ENCODE data around the gene USP11.
A peak's percentile ranks its signal among the peaks of the same experiment; 100 is the strongest.

The USP11 gene

DNA sequence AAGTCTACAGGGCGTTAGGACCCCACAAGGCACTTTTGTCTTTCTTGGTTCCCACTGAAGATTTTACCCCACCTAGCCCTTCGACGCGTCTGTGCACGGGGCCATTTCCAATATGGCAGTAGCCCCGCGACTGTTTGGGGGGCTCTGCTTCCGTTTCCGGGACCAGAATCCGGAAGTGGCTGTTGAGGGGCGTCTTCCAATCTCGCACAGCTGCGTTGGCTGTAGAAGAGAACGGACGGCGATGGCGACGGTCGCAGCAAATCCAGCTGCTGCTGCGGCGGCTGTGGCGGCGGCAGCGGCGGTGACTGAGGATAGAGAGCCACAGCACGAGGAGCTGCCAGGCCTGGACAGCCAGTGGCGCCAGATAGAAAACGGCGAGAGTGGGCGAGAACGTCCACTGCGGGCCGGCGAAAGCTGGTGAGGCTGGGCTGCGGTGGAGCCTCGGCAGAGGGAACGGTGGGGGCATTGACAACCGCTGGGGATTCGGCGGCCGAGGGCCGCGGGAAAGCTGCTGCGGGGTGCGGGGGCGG is at the start of gene USP11:
TSS of gene USP11 (plus strand) at position 207 of the 530 bp plus-strand sequence. CDS start at position 242, 35 bp downstream.
- peak; percentile 9 for DNase-seq (ENCODE audit: low read depth)

DNA sequence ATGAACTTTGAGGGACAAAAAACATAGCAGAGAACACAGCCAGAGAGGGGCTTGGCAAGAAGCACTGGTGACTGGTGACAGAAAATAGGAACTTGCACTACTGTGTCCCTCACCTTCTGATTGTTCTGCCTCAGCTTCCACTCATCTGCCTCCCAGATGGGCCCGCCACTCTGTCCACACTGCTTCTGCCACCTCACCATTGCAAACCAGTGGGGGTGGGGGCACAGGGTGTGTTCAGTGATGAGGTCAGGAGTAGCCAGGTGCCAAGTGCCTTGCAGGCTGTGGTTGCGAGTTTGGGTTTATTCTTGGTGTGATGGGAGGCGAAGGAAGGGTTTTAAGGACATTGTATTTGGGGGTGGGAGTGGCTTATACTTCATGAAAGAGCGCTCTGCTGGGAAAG is 48.3 kb upstream of the USP11 start:
- no peak for DNase-seq (ENCODE audit: low read depth)

DNA sequence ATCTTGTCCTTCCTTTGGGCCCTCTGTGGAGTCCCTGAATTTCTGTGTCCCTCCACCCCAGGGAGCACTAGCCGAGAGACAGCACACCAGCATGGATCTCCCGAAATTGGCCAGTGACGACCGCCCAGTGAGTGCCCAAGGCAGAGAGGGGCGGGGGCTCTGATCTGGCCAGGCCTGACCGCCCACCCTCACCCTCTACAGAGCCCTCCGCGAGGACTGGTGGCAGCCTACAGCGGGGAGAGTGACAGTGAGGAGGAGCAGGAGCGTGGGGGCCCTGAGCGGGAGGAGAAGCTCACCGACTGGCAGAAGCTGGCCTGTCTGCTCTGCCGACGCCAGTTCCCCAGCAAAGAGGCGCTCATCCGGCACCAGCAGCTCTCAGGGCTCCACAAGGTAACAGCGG is 47.6 kb upstream of the USP11 start:
- no peak for DNase-seq (ENCODE audit: low read depth)

DNA sequence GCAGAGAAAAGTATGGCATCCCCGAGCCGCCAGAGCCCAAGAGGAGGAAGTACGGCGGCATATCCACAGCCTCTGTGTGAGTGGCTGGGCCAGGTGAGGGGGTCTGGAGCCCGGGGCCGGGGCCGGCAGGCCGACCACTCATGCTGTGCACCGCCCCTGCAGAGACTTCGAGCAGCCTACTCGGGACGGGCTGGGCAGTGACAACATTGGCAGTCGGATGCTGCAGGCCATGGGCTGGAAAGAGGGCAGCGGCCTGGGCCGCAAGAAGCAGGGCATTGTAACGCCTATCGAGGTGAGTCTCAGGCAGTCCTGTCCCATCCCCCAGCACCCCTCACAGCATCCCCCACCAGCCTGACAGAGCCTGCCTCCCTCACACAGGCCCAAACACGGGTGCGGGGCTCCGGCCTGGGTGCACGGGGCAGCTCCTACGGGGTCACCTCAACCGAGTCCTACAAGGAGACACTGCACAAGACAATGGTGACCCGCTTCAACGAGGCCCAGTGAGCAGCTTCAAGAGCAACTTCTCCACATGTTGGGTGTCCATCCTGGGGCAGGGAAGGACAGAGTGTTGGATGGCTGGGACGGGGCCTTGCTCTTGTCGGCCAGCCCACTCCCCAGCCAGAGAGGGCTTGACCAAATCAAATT is 46.6 kb upstream of the USP11 start:
- DNase-seq (ENCODE audit: low read depth) = no peak

DNA sequence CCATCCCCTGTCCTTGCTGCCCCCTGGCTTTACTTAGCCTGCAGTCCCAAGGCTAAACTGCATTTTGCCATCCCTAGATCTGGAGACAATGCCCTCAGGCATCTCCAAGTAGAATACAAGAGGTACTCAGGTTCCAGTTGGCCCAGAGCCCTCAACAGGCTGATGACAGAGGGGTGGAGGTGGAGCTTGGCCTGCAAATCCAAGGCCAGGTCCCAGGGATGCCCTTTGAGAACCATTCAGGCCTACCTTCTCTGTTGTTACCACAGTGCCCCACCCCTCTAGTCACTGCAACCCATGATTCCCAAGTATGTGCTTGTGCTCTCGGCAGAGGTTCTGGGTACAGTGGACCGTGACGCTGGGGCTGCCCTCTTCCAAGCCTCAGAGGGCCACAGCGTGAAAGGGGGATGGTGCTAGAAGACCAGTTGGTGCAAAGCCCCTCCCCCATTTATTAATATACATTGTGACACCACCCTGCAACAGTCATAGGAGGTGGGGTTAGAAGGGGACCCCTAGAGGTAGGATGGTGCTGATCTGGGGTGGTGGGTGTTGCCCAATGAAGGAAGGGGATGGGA is 45.6 kb upstream of the USP11 start:
- no peak for DNase-seq (ENCODE audit: low read depth)

DNA sequence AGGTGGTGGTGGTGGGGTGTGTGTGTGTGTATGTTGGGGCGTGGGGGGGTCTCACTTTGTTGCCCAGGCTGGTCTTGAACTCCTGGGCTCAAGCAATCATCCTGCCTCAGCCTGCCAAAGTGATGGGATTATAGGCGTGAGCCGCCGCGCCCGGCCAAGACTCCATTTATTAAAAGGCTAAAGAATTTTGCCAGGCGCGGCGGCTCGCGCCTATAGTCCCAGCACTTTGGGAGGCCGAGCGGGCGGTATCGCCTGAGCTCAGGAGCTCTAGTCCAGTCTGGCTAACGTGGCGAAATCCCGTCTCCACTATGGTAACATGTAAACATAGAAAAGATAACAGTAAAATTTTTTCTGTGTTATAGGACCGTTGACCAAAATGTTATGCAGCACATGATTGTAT is 42.9 kb upstream of the USP11 start:
- no peak for DNase-seq (ENCODE audit: low read depth)

DNA sequence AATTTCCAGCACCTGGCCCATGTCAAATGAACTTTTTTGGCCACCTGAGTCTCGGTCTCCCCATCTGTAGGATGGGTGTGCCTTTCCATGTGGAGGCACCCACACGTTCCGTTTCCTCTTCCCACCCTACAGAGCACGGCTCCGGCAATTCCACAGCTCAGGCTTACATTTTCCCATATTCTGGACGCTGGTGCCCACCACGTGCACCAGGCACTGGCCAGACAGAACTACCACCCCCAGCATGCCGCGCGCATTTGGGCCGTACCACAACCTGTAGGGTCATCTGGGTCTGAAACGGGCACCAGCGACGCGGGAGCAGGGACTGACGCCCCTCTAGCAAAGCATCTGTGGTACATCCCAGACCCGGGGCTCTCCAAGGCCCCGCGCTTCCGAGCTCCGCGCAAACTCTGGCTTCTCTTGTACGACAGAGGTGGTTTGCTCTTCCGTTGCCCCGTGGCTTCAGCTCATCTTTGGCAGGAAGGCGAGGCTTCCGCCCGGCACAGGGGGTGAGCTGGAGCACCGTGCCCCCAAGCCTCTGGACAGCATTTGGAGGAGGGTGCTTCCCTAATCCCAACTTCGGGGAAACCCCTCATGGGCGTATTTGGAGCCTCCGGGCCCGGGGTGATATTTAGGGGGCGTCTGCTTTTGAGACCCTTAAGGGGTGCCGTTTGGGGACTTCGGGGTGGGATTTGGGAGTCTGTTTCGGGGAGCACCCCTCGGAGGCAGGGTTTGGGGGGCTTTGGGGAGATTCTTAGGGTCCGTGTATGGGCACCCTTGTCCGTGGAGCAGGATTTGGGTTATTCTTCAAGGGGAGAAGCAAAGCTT is 42.2 kb upstream of the USP11 start:
- no peak for DNase-seq (ENCODE audit: low read depth)

DNA sequence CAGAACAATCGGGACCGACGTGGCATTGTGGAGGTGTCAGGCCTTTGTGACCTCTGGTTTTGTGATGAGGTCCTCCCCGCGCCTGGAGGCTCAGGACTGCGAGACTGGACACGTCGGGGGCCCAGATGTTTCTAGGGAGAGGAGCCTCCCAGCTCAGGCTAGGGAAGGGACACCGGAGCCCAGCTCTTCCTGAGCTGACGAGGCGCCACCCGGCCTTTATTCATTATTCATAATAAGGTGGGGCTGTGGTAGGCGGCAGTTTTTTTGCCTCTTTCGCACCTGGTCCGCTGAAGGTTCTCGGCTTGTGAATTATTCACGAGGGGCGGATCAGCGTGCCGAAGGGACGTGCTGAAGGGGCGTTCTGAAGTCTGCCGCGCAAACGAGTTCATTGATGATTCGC is 41.5 kb upstream of the USP11 start:
- no peak for DNase-seq (ENCODE audit: low read depth)

DNA sequence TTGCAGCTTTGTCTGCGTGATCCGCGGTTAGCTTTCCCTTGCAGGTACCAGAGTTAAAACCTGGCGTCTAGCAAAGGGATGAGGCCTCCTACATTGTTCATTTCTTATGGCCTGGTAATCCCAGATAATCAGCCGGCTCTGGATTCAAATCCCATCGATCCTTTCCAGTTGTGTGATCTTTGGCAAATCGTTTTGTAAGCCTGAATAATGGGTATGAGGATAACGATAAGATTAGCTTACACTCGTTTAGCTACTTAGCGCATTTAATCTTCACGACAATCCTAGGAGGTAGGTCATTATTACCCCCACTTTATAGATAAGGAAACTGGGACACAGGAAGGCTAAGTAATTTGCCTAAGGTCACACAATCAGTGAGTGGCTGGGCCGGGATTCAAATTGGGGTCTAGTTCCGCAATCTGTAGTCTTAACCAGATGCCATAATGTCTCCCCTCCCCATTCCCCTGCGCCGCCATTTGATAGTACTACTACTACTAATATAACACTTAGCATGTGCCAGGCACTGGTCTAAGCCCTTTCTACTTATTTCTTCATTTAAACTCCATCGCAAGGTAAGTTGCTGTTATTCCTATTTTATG is 40.9 kb upstream of the USP11 start:
- DNase-seq (ENCODE audit: low read depth) = no peak

DNA sequence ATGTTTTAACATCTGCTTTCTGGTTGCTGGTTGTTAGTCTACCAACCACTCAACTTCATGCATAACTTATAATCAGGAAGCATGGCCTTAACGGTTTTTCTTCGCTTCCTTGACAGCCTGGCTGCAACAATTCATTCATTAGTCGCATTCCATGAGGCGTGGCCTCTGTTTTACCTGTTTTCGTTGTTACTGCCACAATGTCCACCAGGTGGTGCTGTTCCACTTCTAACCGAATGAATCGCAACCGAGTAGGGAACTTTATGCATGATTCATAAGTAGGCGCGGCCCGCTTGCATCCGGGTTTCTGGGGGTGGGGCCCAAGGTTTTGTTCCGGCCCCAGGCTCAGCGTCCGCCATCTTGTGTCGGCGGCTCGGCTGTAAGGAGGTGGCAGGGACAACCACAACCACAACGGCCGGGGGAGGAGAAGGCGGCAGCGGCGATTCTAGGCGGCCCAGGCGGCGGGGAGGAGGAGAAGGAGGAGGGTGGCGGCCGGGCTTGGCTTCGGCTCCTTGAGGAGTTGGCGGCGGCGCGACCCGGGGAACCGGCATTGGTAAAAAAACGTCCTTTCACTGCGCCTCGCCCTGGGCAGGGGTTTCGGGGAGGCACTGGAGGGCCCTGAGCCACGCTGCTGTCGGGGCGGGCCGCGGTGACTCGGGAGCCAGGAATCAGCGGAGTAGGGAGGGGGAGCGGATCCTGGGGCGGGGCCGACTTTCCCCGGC is 39.2 kb upstream of the USP11 start, which contains the start of gene UBA1:
TSS of gene UBA1 (plus strand) at position 355 of the 719 bp plus-strand sequence. CDS start 4,974 bp downstream, outside the sequence.
- DNase-seq (ENCODE audit: low read depth) = peak; percentile 53

DNA sequence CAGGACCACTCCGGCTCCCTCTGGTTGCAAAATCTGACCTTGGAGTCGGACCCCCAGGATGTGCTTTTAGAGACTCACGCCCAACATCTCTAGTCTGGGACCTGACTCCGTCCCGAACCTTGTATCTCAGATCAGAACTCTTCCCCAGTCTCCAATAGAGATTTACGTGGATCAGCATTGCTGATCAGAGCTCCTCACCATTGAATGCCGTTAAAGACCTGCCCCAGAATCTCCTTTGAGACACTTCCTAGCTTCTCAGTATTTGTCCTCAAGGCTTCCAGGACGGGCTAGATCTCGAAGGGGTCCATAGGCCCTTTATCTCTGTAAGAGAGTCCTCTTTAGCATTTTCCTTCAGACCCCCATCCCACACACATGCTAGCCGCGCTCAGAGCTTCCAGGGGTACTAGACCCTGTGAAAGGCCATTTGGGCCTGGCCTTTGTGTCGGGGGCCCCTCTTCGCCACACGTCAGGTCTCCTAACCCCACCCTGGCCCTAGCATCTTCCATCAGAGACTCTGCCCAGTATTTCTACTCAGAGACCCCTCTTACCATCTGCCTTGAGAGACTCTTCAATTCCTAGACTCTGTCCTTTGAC is 38.5 kb upstream of the USP11 start:
- DNase-seq (ENCODE audit: low read depth) = no peak

DNA sequence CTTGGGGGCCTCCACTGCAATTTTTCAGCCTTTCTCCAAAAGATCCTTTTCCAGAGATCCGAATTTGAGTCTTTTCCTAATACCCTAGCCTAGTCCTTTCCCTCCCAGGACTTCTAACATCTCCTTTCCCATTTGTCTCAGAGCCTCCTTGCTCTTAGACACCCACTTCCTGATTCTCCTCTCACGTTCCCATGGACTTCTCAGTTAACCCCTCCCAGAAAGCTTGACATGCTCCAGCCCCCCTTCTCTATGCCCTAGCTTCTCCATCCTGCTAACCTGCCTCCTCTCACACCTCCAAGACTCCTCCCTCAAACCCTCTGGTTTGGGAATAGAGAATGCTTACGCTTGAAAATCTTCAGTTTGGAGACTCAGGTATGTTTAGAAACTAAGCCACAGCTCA is 36.7 kb upstream of the USP11 start:
- no peak for DNase-seq (ENCODE audit: low read depth)

DNA sequence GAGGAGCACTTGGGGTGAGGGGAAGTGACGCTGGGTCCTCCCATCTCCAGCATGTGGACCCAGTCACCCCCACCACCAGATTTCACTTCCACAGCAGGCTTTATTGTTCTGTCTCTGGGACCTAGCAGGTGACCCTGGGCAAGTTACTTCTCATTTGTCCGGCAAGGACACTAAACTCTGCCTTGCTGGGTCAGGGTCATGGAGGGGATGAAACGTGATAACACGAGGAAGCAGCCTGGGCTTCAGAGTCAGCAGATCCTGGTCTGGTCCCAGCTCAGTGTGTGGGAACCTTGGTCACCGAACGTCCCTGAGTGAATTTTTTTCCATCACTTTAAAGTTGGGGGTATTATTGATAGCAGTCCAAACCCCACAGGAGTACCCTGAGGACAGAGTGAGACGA is 35.3 kb upstream of the USP11 start:
- DNase-seq (ENCODE audit: low read depth) = no peak

DNA sequence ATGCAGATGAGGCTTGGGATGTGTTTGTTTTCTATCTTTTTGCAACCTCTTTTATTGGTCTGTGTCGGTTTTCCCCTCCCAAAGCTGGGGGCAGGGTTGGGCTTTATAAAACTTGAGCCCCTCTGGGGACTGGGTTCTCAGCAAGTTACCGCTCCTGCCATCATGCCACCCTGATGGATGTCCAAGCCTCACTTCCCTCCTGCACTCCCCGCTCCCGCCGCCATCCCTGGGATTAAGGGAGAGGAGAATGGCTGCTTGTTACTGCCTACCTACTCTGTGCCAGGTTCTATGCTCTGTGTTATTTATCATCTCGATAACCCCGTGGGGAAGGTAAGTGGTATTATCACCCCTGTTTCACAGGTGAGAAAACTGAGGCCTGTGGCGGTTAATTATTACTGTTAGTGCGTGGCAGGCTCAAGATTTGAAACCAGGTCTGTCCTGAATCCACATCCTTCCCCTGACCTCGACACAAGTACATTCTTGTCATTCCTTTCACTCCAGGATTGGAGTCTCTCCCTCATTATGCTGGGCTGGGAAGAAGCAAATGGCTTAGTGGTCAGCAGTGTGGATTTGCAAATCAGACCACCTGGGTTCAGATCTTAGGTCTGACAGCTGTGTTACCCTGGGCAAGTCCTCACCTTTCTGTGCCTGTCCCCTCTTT is 34.7 kb upstream of the USP11 start:
- DNase-seq (ENCODE audit: low read depth) = no peak

DNA sequence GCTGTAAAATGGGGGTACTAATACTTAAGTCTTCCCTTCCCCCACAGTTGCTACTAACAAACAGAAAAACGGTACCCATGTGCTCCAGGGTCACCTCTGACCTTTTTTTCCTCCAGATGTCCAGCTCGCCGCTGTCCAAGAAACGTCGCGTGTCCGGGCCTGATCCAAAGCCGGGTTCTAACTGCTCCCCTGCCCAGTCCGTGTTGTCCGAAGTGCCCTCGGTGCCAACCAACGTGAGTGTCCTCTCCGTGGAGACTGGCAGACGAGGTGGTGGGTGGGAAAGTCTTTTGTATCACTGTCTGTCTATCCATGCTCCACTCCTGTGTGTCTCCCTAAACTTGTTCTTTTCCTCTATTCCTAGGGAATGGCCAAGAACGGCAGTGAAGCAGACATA is 34.1 kb upstream of the USP11 start:
- no peak for DNase-seq (ENCODE audit: low read depth)

DNA sequence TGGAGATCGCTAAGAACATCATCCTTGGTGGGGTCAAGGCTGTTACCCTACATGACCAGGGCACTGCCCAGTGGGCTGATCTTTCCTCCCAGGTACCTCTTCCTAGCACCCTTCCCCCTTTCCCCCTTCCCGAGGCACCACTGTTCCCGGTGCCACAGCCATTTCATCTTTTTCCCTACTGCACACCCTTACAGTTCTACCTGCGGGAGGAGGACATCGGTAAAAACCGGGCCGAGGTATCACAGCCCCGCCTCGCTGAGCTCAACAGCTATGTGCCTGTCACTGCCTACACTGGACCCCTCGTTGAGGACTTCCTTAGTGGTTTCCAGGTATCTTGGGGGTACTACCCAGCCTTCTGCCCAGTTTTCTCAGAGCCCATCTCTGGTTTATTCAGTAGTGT is 33.5 kb upstream of the USP11 start:
- no peak for DNase-seq (ENCODE audit: low read depth)

DNA sequence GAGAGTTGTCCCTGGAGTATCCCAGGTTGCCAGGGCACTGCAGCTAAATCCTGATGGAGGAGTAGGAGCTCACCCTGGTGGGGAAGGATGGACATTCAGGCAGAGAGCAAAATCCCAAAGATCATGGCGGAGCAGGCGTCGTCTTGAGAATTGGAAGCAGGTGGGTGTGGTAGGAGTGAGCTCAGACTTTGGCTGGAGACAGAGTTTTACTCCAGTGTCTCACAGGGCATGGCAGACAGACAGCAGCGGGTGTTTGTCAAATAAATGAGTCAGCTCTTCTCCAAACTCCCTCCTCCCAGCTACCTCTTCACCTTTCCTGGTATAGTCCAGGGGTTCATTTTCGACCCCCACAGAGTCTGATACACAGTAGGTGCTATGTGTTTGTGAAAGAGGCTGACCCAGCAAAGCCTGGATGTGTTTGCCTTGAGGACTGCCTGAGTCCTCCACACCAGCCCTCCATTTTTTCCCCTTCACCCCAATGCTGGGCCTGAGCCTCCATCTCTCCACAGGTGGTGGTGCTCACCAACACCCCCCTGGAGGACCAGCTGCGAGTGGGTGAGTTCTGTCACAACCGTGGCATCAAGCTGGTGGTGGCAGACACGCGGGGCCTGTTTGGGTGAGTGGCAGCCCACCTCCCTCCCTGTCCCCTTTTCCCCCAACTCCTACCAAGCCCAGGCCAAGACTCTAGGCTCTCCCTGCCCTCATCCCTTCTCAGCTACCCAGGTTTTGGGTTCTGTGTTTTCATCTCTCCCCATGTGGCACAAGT is 32.2 kb upstream of the USP11 start:
- DNase-seq (ENCODE audit: low read depth) = no peak

DNA sequence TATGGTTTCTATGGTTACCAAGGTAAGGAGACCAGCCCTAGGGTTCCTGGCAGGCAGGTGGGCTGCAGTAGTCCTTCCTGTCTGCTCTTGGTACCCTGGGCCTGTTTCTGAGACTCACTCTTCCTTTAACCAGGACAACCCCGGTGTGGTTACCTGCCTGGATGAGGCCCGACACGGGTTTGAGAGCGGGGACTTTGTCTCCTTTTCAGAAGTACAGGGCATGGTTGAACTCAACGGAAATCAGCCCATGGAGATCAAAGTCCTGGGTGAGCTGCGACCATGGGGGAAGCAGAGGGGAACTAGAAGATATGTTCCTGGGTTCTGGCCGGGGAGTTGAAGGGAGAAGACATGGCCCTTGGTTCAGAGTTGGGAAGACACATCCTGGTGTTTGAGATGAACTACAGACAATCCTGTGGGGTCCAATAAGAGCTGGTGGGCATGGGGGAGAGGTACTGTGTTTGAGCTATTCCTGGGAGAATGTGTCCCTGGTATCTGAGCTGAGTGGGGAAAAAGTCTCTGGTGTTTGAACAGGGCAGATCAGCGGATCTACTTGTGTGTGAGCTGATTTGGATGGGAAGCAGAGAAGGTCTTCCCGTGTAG is 31.4 kb upstream of the USP11 start:
- no peak for DNase-seq (ENCODE audit: low read depth)

DNA sequence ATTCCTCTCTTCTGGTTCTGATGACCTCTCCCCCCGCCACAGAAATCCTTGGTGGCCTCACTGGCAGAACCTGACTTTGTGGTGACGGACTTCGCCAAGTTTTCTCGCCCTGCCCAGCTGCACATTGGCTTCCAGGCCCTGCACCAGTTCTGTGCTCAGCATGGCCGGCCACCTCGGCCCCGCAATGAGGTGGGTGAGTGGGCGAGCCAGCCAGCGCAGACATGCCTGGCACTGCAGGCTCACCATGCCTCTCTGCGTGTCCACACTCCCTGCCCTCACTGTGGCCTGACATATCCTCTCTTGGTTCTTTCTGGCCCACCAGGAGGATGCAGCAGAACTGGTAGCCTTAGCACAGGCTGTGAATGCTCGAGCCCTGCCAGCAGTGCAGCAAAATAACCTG is 30.5 kb upstream of the USP11 start:
- no peak for DNase-seq (ENCODE audit: low read depth)

DNA sequence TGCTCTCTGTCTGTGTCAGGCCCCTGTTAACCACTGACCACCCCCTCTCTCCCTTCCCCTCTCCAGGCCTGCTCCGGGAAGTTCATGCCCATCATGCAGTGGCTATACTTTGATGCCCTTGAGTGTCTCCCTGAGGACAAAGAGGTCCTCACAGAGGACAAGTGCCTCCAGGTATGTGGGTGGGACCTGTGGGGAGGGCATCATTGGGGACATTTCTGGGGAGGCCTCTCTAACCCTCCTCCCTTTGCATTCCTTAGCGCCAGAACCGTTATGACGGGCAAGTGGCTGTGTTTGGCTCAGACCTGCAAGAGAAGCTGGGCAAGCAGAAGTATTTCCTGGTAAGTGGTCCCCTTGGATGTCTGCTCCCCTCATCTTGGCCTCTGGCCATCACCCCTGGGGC is 29.9 kb upstream of the USP11 start:
- DNase-seq (ENCODE audit: low read depth) = no peak
